Calu3 (cell line): Measurements from ENCODE around the gene SOX15. TPM values are rescaled to one million over a fixed set of nuclear protein-coding genes. Genes with fewer than 3 reads are reported as not detected.

Source experiments
- BruUV-seq: library from RNA; stranded (reverse); fragments of 400-500 nt; replicated peaks from 2 replicates; lab custom pipeline; 2021; lab: Mats Ljungman, UMichigan
- CTCF ChIA-PET: fragments of 300-600 bp; sonication (Branson Sonifier 250); formaldehyde crosslinking; loops from one replicate; lab custom pipeline; 2022; ENCODE audit warnings: antibody characterized with exemption; lab: Charles Lee
- DNase-seq: peaks from one replicate; pipeline ENCODE4 v3.0.0; 2022
- H3K27ac Mint-ChIP-seq: one replicate; pipeline ENCODE4 v1.8.0; 2022; ENCODE audit warnings: mixed read lengths; ENCODE audit not compliant: unreplicated experiment
- H3K27me3 Mint-ChIP-seq: one replicate; pipeline ENCODE4 v1.8.0; 2022; ENCODE audit warnings: mixed read lengths; ENCODE audit not compliant: unreplicated experiment
- H3K36me3 Mint-ChIP-seq: one replicate; pipeline ENCODE4 v1.8.0; 2022; ENCODE audit warnings: mild to moderate bottlenecking, moderate library complexity, mixed read lengths; ENCODE audit not compliant: insufficient read depth, unreplicated experiment
- H3K4me1 Mint-ChIP-seq: one replicate; pipeline ENCODE4 v1.8.0; 2022; ENCODE audit warnings: mild to moderate bottlenecking, low read depth, mixed read lengths; ENCODE audit not compliant: unreplicated experiment
- H3K4me3 Mint-ChIP-seq: one replicate; pipeline ENCODE4 v1.8.0; 2022; ENCODE audit warnings: mild to moderate bottlenecking, low read depth, moderate library complexity, mixed read lengths; ENCODE audit not compliant: unreplicated experiment
- H3K9me3 Mint-ChIP-seq: one replicate; pipeline ENCODE4 v1.8.0; 2022; ENCODE audit warnings: low read depth, mixed read lengths; ENCODE audit not compliant: unreplicated experiment
- intact Hi-C: fragments of 100-400 bp; cut with micrococcal nuclease; formaldehyde crosslinking; loops from one replicate; pipeline ENCODE4 v1.10.0; 2022; ENCODE audit not compliant: unreplicated experiment
- total RNA-seq: library from RNA; stranded (reverse); gene quantifications from 2 replicates; pipeline ENCODE4 v1.2.3, GENCODE V29; 2022
- TF ChIP-seq, protein P1 (sequence below): fragments of 200-600 bp; IDR thresholded peaks from one replicate; pipeline ENCODE4 v1.8.0; 2022; ENCODE audit warnings: antibody characterized with exemption; ENCODE audit not compliant: unreplicated experiment

The SOX15 gene
- total RNA-seq, 1 experiment from 2014 or later = not detected

DNA sequence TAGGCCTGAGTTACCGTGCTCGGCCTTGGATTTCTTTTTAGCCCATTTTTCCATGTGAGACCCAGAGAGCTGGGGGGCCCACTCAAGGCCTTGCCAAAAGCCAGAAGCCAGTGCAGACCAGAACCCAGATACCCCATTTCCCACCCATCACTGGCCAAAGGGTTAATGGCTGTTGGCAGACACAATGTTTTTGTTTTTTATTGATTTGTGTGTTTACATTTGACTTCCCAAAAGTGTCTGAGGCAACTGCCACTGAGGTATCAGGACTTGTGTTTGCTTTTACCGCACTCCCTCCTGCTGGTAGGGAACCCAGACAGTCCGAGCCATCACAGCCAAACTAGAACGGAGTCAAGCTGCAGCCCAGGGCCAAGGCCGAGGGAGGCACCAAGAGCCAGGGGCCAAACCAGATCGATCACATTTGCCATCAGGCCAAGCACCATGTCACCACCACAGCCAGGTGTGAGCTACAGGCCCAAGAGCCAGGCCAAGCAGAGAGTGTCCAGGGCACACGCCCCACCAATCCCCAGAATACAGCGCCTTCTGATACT, 48.7 kb downstream of the SOX15 start:
- no TSS peak for BruUV-seq
- Mint-ChIP-seq H3K27ac (no peak overlapping the region), H3K9me3 (peaks cover 3% of the 10 kb centered on the region)

DNA sequence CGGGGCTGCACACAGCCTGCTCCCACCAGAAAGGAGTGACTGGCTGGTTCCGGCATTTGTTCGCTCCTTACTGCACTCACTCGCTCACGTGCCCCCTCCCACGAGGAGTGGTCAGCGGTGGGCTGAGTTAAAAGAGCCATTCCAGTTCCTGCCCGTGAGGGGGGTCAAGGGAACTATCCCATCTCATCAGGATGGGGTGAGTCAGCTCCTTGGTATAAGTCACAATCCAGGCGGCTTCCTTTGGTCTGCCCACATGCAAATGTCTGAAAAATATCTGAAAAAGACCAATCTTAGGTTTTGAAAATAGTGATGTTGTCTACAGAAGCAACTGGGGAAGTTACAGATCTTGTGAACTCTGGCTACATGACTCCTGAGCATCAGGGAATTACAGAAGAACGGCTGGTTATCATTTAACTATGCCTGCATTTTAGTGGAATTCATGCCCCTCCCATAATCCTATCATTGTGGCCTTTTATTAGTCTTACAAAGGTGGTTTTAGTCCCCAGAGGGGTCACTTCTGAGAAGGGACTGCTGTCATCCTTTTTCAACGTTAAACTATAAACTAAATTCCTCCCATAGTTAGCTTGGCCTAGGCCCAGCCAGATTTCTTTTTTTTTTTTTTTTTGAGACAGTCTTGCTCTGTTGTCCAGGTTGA, 50.9 kb downstream of the SOX15 start:
- intact Hi-C loops = no loop called here
- CTCF ChIA-PET = no interaction called here
- H3K9me3 Mint-ChIP-seq = peaks cover 3% of the 10 kb centered on the region
- H3K27ac Mint-ChIP-seq = no peak overlapping the region
- H3K4me3 Mint-ChIP-seq = no peak overlapping the region
- TF ChIP-seq, protein P1, sequence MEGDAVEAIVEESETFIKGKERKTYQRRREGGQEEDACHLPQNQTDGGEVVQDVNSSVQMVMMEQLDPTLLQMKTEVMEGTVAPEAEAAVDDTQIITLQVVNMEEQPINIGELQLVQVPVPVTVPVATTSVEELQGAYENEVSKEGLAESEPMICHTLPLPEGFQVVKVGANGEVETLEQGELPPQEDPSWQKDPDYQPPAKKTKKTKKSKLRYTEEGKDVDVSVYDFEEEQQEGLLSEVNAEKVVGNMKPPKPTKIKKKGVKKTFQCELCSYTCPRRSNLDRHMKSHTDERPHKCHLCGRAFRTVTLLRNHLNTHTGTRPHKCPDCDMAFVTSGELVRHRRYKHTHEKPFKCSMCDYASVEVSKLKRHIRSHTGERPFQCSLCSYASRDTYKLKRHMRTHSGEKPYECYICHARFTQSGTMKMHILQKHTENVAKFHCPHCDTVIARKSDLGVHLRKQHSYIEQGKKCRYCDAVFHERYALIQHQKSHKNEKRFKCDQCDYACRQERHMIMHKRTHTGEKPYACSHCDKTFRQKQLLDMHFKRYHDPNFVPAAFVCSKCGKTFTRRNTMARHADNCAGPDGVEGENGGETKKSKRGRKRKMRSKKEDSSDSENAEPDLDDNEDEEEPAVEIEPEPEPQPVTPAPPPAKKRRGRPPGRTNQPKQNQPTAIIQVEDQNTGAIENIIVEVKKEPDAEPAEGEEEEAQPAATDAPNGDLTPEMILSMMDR = no peak
- peaks cover 7% of the 10 kb centered on the region for H3K27me3 Mint-ChIP-seq
- no peaks in the 10 kb centered on the region for H3K36me3 Mint-ChIP-seq
- no peaks in the 10 kb centered on the region for H3K4me1 Mint-ChIP-seq
- no TSS peak for BruUV-seq
- no peak for DNase-seq

More for the DNA sequence above, 48.7 kb downstream of the SOX15 start:
- CTCF ChIA-PET = no interaction called here
- TF ChIP-seq, protein P1 = no peak
- Mint-ChIP-seq H3K4me1 (no peaks in the 10 kb centered on the region), H3K36me3 (no peaks in the 10 kb centered on the region), H3K27me3 (peaks cover 7% of the 10 kb centered on the region), H3K4me3 (no peak overlapping the region)
- intact Hi-C loops = no loop called here
- DNase-seq = no peak

Other genes with a start within 250 kb of the SOX15 start
- 8.5 and 9.9 TPM in 2 replicates for gene KCTD11, start 237.9 kb downstream of the SOX15 start, total RNA-seq
- not detected in 2 replicates for gene TMEM95, start 234.9 kb downstream of the SOX15 start, total RNA-seq
- 7.0 and 8.6 TPM in 2 replicates for gene TNK1, start 209.0 kb downstream of the SOX15 start, total RNA-seq
- gene PLSCR3, start 195.6 kb downstream of the SOX15 start, total RNA-seq = 21.9 and 26.3 TPM in 2 replicates
- 47.8 and 51.5 TPM in 2 replicates for gene TMEM256, start 186.0 kb downstream of the SOX15 start, total RNA-seq
- gene NLGN2, start 182.2 kb downstream of the SOX15 start, total RNA-seq = 13.9 and 14.6 TPM in 2 replicates
- not detected in 2 replicates for gene SPEM1, start 169.8 kb downstream of the SOX15 start, total RNA-seq
- not detected in 2 replicates for gene SPEM2, start 164.5 kb downstream of the SOX15 start, total RNA-seq
- gene SPEM3, start 161.2 kb downstream of the SOX15 start, total RNA-seq = not detected in 2 replicates
- 8.5 TPM in 2 replicates for gene TMEM102, start 154.7 kb downstream of the SOX15 start, total RNA-seq
- gene FGF11, start 150.6 kb downstream of the SOX15 start, total RNA-seq = 1.2 and 2.1 TPM in 2 replicates
- gene CHRNB1, start 145.0 kb downstream of the SOX15 start, total RNA-seq = 2.4 and 3.0 TPM in 2 replicates
- gene ZBTB4, start 110.5 kb downstream of the SOX15 start, total RNA-seq = 27.2 and 28.1 TPM in 2 replicates
- gene SLC35G6, start 108.6 kb downstream of the SOX15 start, total RNA-seq = not detected in 2 replicates
- 89.0 and 99.3 TPM in 2 replicates for gene POLR2A, start 105.7 kb downstream of the SOX15 start, total RNA-seq
- 7.7 and 8.4 TPM in 2 replicates for gene TNFSF12, start 41.0 kb downstream of the SOX15 start, total RNA-seq
- 19.7 and 25.7 TPM in 2 replicates for gene TNFSF13, start 31.3 kb downstream of the SOX15 start, total RNA-seq
- 52.0 and 54.3 TPM in 2 replicates for gene SENP3, start 28.2 kb downstream of the SOX15 start, total RNA-seq
- 28.6 and 50.0 TPM in 2 replicates for gene CD68, start 10.5 kb downstream of the SOX15 start, total RNA-seq
- gene MPDU1, start 6.2 kb downstream of the SOX15 start, total RNA-seq = 34.6 and 36.3 TPM in 2 replicates
- gene FXR2, start 24.8 kb upstream of the SOX15 start, total RNA-seq = 30.3 and 30.9 TPM in 2 replicates
- gene SAT2, start 37.7 kb upstream of the SOX15 start, total RNA-seq = 15.9 and 16.6 TPM in 2 replicates
- gene SHBG, start 40.0 kb upstream of the SOX15 start, total RNA-seq = 0.39 TPM in 1 of 2 replicates, not detected in the other
- not detected in 2 replicates for gene ATP1B2, start 60.8 kb upstream of the SOX15 start, total RNA-seq
- gene TP53, start 97.4 kb upstream of the SOX15 start, total RNA-seq = 98.3 and 119 TPM in 2 replicates
- gene WRAP53, start 98.4 kb upstream of the SOX15 start, total RNA-seq = 10.1 and 12.9 TPM in 2 replicates
- gene EFNB3, start 115.1 kb upstream of the SOX15 start, total RNA-seq = 0.38 and 0.88 TPM in 2 replicates
- gene DNAH2, start 127.7 kb upstream of the SOX15 start, total RNA-seq = 0.26 and 0.51 TPM in 2 replicates
- 29.0 and 37.3 TPM in 2 replicates for gene KDM6B, start 244.1 kb upstream of the SOX15 start, total RNA-seq